CD4-positive, alpha-beta T cell (primary cell): Measurements from ENCODE around the gene FABP6. TPM values are rescaled to one million over a fixed set of nuclear protein-coding genes. Genes with fewer than 3 reads are reported as not detected.

Experiments
- ATAC-seq: fragments of 200-7000 bp; cut with Tn5 transposase; one replicate; pipeline ENCODE4 v1.10.0; 2022; ENCODE audit warnings: mild to moderate bottlenecking; ENCODE audit not compliant: poor library complexity
- CTCF ChIA-PET: fragments of 350-600 bp; sonication (Branson Sonifier 250); formaldehyde crosslinking; loops from one replicate; lab custom pipeline; 2021; ENCODE audit warnings: antibody characterized with exemption, inconsistent platforms; lab: Charles Lee
- POLR2A ChIA-PET: fragments of 350-600 bp; sonication (Branson Sonifier 250); formaldehyde crosslinking; loops from one replicate; lab custom pipeline; 2021; ENCODE audit warnings: antibody characterized with exemption, inconsistent platforms; lab: Charles Lee
- DNase-seq, 14 experiments: peaks; one replicate each; pipeline ENCODE4 v3.0.0-alpha.2; 2013 to 2020; ENCODE audit warnings: mixed read lengths in 2 of 14
- H3K27ac ChIP-seq, 2 donors: one replicate each; pipeline versions ENCODE4 v1.5.1 to v1.7.0; 2013; ENCODE audit warnings: low read length in 2 of 2, low read depth in 1 of 2, mild to moderate bottlenecking in 1 of 2
- H3K27me3 ChIP-seq, 2 experiments: 1 replicate in 1 of 2; 2 replicates in 1 of 2; pipeline versions ENCODE4 v1.6.1 to v1.7.0; 2013; ENCODE audit warnings: low read length in 2 of 2, control low read depth in 1 of 2, mild to moderate bottlenecking in 1 of 2, moderate library complexity in 1 of 2; ENCODE audit not compliant: insufficient read depth in 2 of 2, control insufficient read depth in 1 of 2
- H3K36me3 ChIP-seq: one replicate; pipeline ENCODE4 v1.6.1; 2013; ENCODE audit warnings: low read length, control low read depth; ENCODE audit not compliant: insufficient read depth
- H3K4me1 ChIP-seq: one replicate; pipeline ENCODE4 v1.6.1; 2013; ENCODE audit warnings: low read length, control low read depth; ENCODE audit not compliant: insufficient read depth
- H3K4me3 ChIP-seq: one replicate; pipeline ENCODE4 v1.5.1; 2013; ENCODE audit warnings: mild to moderate bottlenecking, low read length, moderate library complexity
- H3K9me3 ChIP-seq, 2 experiments: 1 replicate in 1 of 2; 2 replicates in 1 of 2; pipeline versions ENCODE4 v1.6.1 to v1.7.0; 2013; ENCODE audit warnings: low read length in 2 of 2, mild to moderate bottlenecking in 2 of 2, control low read depth in 1 of 2, moderate library complexity in 1 of 2; ENCODE audit not compliant: control insufficient read depth in 1 of 2, insufficient read depth in 1 of 2
- H3K27ac Mint-ChIP-seq: one replicate; pipeline ENCODE4 v1.8.0; 2020; ENCODE audit warnings: mixed read lengths
- H3K27me3 Mint-ChIP-seq: one replicate; pipeline ENCODE4 v1.8.0; 2021; ENCODE audit warnings: mixed read lengths
- H3K36me3 Mint-ChIP-seq: one replicate; pipeline ENCODE4 v1.8.0; 2021; ENCODE audit warnings: low read depth, mixed read lengths
- H3K4me1 Mint-ChIP-seq: one replicate; pipeline ENCODE4 v1.8.0; 2021; ENCODE audit warnings: low read depth, mixed read lengths
- H3K4me3 Mint-ChIP-seq: one replicate; pipeline ENCODE4 v1.8.0; 2020; ENCODE audit warnings: mild to moderate bottlenecking, mixed read lengths
- H3K9me3 Mint-ChIP-seq: one replicate; pipeline ENCODE4 v1.8.0; 2020; ENCODE audit warnings: mixed read lengths
- intact Hi-C, 2 experiments: fragments of 100-400 bp; cut with DNase I in 1 of 2; cut with micrococcal nuclease in 1 of 2; formaldehyde crosslinking; loops; one replicate each; pipeline versions ENCODE4 v1.15.1 to v1.9.0; 2023 to 2025; cut with DNase I, micrococcal nuclease
- total RNA-seq, 174 experiments: library from RNA in 2 of 174; stranded (reverse) in 2 of 174; gene quantifications; one replicate each; pipeline ENCODE4 v1.2.3 and lab custom pipeline; 2021 to 2026
- TF ChIP-seq, protein P1 (sequence below): fragments of 200-600 bp; IDR thresholded peaks from one replicate; pipeline ENCODE4 v1.8.0; 2022; ENCODE audit warnings: antibody characterized with exemption, mild to moderate bottlenecking

Gene FABP6
- total RNA-seq, 2 experiments from 2014 or later = not detected

DNA sequence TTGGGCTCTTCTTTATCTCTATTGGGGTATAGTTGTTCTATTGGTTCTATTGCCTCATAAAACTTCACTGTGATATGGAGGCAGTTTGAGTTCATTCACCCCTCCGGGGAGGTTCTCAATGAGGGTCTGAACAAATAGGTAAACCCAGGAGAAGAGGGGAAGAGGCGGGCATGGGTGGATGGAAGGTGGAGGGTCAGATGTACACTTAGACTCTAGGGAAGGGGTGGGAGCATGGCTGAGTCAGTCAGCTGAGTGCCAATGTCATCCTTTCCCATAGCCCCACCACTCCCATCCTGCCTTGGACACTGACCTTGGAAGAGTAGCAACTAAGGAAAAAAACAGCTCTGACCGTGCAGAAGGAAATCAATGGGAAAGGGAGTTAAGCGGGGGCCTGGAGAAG, 9.9 kb upstream of the FABP6 start:
- Histone ChIP-seq H3K36me3 (no peaks in the 10 kb centered on the region), H3K4me1 (no peaks in the 10 kb centered on the region), H3K9me3 (no peaks in the 10 kb centered on the region), H3K27me3 (no peaks in the 10 kb centered on the region), H3K27ac (no peak overlapping the region), H3K4me3 (no peak overlapping the region)
- H3K4me3 Mint-ChIP-seq = no peak overlapping the region
- H3K4me1 Mint-ChIP-seq = no peaks in the 10 kb centered on the region
- POLR2A ChIA-PET = no interaction called here
- DNase-seq (no peak), ATAC-seq (no peak)
- peaks cover 4% of the 10 kb centered on the region for H3K27me3 Mint-ChIP-seq
- H3K36me3 Mint-ChIP-seq = no peaks in the 10 kb centered on the region
- no peaks in the 10 kb centered on the region for H3K9me3 Mint-ChIP-seq
- intact Hi-C loops = no loop called here
- TF ChIP-seq, protein P1, sequence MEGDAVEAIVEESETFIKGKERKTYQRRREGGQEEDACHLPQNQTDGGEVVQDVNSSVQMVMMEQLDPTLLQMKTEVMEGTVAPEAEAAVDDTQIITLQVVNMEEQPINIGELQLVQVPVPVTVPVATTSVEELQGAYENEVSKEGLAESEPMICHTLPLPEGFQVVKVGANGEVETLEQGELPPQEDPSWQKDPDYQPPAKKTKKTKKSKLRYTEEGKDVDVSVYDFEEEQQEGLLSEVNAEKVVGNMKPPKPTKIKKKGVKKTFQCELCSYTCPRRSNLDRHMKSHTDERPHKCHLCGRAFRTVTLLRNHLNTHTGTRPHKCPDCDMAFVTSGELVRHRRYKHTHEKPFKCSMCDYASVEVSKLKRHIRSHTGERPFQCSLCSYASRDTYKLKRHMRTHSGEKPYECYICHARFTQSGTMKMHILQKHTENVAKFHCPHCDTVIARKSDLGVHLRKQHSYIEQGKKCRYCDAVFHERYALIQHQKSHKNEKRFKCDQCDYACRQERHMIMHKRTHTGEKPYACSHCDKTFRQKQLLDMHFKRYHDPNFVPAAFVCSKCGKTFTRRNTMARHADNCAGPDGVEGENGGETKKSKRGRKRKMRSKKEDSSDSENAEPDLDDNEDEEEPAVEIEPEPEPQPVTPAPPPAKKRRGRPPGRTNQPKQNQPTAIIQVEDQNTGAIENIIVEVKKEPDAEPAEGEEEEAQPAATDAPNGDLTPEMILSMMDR = no peak
- CTCF ChIA-PET = no interaction called here
- H3K27ac Mint-ChIP-seq = no peak overlapping the region

DNA sequence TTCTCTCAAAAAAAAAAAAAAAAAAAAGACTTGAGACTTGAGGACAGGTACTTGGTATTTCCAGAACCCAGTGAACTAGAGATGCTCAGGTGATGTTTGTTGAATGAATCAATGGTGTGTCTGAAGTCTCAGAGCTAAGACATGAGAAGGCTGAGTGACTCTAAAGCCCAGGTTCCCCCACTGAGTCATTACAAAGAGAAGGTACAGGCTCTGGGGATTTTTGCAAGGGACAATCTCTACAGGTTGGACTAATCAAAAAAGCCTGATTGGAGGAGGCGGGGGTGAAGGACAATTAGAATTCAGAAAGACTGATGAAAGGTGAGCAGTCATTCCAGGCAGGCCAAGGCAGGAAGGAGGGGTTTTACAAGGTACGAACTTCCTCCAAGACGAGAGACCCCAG, 8.2 kb upstream of the FABP6 start:
- H3K27ac ChIP-seq = no peak overlapping the region
- ChIA-PET CTCF (no interaction called here), POLR2A (no interaction called here)
- no peaks in the 10 kb centered on the region for H3K36me3 Mint-ChIP-seq
- H3K9me3 ChIP-seq = no peaks in the 10 kb centered on the region
- no peak overlapping the region for H3K27ac Mint-ChIP-seq
- no peaks in the 10 kb centered on the region for H3K4me1 Mint-ChIP-seq
- H3K9me3 Mint-ChIP-seq = no peaks in the 10 kb centered on the region
- no peak for DNase-seq
- H3K4me3 Mint-ChIP-seq = no peak overlapping the region
- TF ChIP-seq, protein P1 = no peak
- H3K4me3 ChIP-seq = no peak overlapping the region
- no peak for ATAC-seq
- H3K4me1 ChIP-seq = no peaks in the 10 kb centered on the region
- H3K36me3 ChIP-seq = no peaks in the 10 kb centered on the region
- H3K27me3 ChIP-seq = no peaks in the 10 kb centered on the region
- intact Hi-C loops = no loop called here
- H3K27me3 Mint-ChIP-seq = no peaks in the 10 kb centered on the region

DNA sequence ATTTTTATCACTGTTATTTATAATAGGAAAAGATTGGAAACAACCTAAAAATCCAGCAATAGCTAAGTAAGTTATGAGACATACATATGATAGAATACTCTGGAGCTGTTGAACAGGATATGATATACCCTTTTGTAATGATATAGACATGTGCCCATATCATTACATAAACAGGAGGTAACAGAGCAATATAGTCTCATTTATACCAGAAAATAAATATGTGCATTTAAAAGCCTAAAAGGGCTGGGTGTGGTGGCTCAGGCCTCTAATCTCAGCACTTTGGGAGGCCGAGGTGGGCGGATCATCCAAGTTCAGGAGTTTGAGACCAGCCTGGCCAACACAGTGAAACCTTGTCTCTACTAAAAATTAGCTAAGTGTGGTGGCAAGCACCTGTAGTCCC, 2.3 kb upstream of the FABP6 start:
- POLR2A ChIA-PET = no interaction called here
- Histone ChIP-seq H3K27me3 (no peaks in the 10 kb centered on the region), H3K36me3 (no peaks in the 10 kb centered on the region), H3K4me3 (no peak overlapping the region), H3K9me3 (no peaks in the 10 kb centered on the region), H3K4me1 (no peaks in the 10 kb centered on the region), H3K27ac (no peak overlapping the region)
- H3K4me1 Mint-ChIP-seq = no peaks in the 10 kb centered on the region
- no peaks in the 10 kb centered on the region for H3K9me3 Mint-ChIP-seq
- intact Hi-C loops = no loop called here
- no peaks in the 10 kb centered on the region for H3K36me3 Mint-ChIP-seq
- ATAC-seq (no peak), DNase-seq (no peak)
- no peaks in the 10 kb centered on the region for H3K27me3 Mint-ChIP-seq
- CTCF ChIA-PET = no interaction called here
- H3K4me3 Mint-ChIP-seq = no peak overlapping the region
- no peak overlapping the region for H3K27ac Mint-ChIP-seq
- TF ChIP-seq, protein P1 = no peak
